GM18858 (cell line): Measurements from ENCODE around the gene KRT4.
"Not testable (repeated sequence)": the region's sequence is repeated elsewhere in the genome, so short reads cannot be mapped to it uniquely, and the experiment has no call there.

Experiments
- ATAC-seq: cut with Tn5 transposase; IDR thresholded peaks from one replicate; pipeline ENCODE4 v1.9.1; 2021; ENCODE audit not compliant: unreplicated experiment

The KRT4 gene

DNA sequence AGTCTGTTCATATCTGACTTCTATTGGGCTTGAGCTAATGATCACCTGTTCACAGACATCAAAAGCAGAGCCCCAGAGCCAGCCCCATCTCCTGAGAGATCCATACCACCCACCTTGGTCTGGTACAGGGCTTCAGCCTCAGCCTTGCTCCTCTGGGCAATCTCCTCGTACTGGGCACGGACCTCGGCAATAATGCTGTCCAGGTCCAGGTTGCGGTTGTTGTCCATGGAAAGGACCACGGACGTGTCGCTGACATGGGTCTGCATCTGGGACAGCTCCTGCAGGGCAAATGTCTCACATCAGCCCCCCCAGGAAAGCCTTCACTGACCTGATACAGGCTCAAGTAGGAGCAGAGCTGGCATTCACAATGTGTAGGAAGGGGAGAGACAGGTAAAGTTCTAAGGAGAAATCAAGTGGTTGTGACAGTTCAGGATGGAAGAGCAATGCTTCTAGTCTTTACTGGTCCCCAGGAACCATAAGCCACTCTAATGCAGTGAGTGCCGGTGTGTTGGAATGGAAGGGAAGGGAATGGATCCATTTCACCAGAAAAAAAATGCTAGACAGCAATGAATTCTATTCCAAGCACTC is 5.2 kb downstream of the KRT4 start:
- ATAC-seq: no peak

DNA sequence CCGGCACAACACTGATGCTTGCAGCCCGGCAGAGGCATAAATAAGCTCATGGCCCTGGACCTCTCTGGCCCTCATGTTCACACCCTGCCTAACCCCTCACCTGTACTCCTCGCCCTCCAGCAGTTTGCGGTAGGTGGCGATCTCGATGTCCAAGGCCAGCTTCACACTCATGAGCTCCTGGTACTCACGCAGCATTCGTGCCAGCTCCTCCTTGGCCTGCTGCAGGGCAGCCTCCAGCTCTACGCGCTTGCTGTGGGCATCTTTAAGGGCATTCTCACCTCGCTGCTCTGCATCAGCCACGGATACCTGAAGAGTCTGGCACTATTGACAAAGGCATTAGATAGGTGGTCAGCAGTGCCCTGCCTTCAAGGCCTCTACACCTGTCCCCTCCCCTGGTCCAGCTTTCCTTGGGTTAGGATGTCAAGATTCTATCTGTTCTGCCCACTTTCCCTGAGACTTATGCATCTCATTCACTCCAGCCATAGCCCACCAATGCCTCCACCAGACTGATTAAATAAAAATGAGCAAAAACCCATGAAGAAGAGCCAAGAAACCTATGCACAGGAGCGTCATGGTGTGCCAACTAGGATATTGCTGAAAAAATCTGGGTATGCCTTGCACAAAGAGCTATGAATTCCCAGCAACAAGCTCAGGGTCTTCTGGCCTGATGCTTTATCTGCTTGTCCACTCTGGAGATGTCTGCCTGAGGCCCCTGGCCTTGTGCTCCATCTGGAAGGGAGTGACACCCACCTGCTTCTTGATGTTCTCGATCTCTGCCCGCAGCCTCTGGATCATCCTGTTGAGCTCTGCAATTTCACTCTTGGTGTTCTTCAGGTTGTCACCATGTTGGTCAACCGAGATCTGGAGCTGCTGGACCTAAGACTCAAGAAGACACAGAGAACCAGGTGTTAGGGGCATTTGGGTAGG is 6.1 kb downstream of the KRT4 start:
- no peak for ATAC-seq

DNA sequence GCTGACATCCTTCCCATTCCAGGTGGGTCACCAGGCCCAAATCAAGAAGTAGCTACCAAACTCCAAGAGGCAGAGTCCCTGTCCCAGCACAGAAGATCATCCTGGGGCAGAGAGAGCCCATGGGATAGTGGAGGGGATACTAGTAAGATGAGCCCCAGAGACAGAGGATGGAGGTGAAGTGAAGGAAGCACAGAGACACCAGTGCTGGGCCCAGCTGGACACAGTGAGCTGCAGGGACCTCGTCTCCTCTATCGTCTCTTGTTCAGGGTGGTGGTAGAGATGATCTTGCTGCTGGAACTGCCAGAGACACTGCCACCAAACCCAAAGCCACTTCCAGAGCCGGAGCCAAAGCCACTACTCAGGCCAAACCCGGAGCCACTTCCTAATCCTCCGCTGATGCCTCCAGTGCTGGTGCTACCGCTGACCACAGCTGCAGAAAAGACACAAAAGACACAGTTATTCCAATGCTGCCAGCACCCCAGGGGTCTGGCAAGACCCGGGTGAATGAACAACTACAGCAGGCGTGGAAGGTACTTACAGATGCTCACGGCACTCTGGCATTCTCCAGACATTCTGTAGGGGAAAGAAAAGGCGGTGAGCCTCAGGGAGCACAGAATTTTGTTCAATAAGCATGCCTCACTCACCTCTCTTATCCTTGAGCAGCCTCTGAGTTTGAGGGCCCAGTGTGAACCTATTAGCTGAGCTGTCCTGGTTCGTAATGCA is 6.9 kb downstream of the KRT4 start:
- ATAC-seq: no peak

DNA sequence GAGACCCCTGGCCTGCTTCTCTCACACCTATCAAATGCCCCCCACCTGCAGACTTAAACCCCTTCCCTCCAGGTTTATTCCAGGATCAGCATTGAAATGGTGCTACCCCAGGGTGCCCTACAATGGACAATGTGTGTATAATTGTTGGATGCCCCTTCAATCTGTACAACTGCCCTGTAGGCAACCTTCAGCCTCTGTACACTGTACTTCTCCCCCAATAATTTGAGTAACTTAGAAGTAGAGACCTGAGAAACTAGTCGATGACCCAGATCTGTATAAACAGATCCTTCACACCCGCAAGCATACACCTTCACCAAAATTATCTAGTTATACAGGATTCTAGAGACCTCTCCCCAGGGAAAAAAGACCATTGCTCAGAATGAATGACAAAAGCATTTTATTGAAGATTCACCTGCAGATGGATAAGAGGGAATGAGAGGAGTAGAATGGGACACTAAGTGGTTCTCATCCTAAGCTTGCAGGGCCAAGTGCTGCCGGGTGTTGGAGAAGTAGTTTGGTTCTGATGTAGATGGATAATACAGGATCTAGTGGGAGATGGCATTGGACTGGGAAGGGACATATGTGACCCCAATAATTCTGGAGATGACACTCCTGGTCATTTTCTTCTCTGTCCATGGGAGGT is 7.6 kb downstream of the KRT4 start:
- no peak for ATAC-seq

DNA sequence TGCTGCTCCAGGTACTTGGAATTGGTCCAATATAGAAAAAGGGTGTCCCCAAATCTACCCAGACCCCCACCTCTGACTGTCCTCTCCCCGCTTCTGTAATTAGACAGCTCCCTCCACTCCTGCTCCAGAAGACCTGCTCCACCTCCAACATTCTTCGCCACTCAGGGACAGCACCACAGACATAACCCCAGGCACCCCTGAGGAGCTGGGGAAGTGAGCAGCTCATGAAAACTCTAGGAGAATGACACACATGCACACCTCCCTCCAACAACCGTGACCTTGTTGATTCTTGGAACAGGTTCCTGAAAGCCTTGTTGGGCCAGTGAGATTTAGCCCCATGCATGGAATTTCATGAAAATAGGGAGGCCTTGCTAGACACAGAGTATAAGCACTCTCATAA is 8.2 kb downstream of the KRT4 start:
- no peak for ATAC-seq

DNA sequence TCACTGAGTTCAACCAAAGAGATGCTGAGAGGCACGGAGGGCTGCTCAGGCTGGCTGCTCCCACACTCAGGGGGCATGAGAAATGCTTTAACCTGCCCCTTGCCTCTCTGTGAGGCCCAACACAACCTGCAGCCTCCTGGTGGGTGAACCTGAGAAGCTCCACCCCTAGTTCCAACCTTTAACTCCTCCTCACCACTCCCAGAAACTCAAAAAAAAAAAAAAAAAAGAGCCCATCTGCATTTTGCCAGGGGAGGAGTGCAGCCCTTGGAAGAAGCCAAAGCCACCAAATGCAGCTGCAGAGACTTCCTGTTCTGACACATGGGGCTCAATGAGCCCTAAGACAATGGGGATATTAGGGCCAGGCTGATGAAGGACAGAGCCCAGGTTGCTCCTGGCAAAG is 8.9 kb downstream of the KRT4 start:
- ATAC-seq: no peak

DNA sequence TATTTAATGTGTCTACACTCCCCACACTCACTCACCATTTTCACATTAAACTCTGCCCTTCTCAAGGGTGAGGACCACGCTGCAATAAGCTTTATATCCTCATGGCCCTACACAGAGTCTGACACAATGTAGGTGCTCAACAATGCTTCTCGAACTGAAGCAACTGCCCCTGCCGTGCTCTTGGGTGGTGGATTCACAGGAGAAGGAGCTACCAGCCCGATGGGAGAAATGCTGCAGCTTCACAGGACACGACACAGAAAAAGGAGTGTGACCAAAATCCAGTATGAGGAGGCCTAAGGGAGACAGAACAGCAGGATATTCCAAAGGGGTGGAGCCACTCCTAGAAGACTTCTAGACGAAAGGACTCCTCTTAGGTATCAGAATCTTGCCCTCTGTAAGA is 11.5 kb downstream of the KRT4 start:
- ATAC-seq: no peak

DNA sequence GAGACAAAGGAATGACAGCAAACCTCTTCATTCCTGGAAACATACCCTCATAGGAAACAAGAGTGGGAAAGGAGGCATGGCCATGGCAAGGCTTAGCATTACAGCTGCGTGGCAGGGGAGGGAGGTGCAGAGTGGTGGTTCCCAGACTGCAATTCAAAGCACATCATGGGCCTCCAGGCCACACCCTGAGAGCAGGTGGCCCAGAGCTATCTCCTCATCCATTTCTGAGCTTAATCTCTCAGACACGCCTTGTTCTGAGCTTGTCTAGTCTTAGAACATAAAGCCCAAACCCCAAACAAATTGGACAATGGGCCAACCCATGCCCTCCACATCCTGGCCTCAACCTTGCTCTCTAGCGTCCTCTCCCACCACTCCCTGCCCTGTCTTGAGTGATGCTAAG is 12.1 kb downstream of the KRT4 start:
- no peak for ATAC-seq

DNA sequence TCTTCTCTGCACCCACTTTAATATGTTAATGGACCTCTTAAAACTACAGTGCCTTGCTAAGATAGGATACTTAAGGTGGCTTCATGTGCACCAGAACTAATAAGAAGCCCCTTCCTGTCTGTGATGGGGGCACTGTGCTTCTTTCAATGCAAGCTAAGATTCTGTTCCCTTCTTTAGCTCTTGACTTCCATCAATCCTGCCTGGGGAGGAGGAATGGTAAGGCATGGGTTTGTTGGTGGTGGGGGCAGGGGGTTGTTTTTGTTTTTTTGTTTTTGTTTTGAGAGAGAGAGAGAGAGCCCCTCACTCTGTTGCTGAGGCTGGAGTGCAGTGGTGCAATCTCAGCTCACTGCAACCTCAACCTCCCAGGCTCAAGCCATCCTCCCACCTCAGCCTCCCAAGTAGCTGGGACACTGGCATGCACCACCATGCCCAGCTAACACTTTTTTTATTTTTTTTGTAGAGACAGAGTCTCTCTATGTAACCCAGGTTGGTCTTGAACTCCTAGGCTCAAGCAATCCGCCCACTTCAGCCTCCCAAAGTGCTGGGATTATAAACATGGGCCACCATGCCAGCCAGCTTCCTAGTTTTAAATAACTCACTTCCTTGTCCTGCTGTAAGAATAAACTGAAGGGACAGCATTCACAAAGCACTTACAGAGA is 13.5 kb downstream of the KRT4 start:
- ATAC-seq: no peak

DNA sequence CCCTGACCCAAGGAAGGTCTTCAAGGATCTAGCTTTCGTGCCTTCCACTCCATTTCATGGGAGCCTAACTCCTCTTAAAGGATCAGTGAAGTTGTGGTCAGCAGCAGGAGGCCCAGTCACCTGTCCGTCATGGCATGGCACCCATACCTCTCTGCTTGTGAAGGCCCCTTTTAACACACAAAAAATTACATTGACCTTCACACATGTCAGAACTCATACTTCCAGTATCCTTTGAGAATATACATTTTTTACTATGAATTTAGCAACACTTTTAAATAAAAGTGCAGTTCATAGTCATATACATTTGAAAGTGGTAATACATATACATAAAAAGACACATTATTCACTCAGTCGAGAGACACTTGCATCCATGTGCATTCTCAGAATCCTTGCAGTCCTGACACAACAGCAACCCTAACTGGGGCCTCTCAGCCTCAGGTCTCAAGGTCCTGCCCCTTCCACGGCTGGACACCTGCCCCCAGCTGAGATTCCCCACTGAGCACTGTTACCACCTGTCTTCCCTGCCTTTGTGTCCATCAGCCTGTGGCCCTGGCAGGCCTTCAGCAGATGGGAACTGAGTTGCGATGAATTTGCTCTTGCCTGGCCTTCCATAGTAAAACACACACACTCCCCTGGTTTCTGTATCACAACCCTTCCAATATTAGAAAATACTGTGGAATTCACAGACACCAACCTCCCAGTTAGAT is 14.3 kb downstream of the KRT4 start:
- no peak for ATAC-seq

DNA sequence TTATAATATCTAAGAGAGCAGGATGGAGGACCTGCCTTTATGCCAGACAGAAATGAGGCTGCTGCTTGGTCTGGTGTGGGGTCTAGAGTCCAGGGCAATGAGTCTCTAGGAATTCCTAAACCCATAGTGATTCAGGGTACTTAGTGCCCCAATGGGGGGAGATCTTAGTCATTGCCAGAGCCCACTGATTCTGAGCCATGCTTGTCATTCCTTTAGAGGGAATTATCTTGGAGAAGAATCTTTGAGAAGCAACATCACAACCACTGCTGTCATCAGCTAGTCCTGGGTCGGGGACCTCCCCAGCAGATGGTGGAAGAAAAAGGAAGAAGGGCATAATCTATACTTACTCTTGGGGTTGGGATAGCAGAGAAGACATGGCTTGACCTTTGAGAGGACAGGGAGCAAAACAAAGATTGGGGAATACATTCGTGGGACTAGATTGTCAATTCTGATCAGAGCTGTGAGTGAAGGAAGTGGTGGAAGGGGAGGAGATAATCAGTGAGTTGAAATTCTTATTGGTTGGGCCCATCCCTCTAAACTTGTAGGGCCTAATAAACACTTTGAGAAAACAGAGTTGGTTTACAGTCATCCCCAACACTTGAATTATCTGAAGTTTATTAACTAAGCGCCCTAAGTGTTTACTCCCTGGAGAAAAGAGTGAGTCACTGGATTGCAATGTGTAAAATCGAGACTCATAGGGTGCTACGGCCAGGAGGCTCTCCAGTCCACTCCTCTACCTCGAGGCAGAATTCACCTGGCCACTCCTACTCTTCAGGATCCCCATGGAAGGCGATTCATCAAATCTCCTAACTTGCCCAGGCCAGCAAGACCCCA is 15.0 kb downstream of the KRT4 start:
- no peak for ATAC-seq

DNA sequence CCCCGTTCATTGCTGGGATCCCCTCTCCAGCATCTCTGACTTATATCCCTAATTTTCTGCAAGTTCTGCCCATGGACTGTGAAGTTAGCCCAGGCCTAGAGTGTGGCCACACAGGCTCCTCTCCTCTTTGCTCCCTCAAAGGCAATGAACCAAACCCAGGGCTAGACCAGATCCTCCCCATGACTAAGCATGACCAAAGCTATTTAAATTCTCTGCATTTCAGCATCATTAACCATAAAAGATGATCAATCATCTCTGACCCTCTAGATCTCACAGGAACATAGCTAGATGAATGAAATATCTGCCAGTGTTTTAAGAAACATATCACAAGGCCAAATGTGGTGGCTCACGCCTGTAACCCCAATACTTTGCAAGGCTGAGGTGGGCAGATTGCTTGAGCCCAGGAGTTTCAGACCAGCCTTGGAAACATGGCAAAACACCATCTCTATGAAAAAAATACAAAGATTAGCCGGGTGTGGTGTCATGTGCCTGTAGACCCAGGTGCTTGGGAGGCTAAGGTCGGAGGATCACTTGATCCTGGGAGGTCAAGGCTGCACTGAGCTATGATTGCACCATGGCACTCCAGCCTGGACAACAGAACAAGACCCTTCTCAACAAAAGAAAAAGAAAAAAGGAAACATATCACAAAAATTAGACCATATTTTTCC is 15.8 kb downstream of the KRT4 start:
- ATAC-seq: no peak

DNA sequence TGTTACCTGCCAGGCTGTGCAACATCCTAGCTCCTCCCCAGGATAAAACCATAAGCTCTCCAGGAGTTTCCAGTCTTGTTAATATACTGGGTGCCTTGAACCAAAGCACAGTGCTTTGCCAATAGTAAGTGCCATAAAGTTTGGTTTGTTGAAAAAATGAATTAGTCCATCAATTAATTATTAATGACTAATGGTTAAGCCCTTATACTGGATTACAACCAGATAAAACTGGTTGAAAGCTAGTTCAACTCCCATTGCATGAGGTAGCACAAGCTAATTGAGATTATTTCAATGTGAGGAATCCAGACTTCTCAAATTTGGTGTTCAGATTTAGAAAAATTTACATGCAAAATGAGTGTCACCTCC is 16.4 kb downstream of the KRT4 start:
- no peak for ATAC-seq

DNA sequence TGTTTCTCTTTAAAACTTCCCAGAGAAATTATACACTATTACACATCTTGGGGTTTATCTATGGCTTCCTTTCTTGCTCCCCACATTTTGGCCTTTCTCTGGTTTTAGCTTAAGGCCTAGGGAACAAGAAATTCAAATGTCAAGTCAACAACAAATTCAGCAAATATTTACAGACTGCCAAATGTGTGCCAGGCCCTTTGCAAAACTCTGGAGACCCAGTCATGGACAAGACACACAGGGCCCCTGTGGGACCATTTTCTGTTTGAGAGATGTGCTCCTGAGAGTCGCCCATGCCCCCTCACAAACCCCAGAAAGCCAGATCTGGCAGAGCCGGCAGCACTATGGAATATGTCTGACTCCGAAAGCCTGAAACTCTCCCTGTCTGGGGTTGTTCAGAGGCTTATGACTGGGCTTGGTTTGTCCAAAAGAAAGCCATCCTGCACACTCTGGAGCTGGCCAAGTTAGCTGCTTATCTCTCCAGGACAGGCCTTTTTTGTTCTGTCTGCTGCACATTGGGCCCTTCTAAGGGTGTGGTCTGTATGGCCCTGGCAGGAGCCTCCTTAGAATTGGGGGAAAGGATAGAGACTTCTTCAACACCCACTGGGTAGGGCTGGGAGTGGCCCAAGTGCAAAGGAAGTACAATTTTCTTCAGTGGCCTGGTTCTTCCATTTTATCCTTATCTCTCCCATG is 16.9 kb downstream of the KRT4 start:
- no peak for ATAC-seq

DNA sequence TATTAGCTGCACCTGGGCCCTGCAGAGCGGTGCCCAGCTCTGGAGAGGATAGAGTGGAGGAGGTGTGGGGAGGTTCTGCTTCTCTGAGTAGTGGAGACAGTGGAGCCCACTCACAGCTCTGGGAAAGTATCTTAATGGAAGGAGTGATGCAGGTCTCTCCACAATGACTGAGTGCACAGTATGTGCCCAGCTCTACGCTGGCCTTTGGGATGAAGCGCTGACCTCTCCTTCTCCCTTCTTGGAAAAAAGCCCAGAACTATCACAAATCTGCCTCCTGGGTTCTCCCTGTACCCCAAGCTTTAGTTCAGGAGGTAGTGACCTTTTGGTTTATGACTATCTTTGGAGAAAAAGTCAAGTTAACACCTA is 17.5 kb downstream of the KRT4 start:
- ATAC-seq: no peak

DNA sequence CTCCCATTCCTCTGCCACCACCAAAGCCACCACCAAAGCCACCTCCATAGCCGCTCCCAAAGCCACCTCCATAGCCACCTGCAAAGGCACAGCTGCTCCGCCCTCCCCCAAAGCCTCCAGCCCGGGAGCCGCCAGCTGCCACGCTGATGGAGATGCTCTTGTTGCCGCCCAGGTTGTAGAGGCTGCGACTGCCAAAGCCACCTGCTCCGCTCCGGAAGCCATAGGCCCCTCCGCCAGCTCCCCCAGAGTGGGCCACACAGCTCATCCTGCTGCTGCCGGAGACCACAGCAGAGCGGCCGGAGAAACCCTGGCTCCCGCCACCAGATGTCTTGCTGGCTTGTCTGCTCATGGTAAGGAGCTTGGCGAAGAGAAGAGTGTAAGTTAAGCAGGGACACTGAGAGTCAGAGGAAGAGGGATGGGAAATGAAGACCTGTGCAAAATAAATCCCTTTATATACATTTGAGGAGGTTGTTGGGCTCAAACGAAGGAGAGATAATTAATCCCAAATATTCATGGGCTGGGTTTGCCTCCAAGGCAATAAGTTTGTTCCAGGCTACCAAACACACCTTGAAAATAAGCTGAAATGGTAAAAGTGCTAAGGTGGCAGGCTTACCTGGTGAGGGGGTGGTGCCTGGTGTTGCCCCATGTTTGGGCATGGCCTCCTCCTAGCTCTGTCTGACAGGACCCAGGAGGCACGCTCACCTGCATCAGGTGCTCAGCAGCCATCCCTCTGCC is 18.1 kb downstream of the KRT4 start, which contains the start of gene KRT3:
Gene KRT3, minus strand, starts transcription at position 424 of the 735 bp plus-strand sequence. Its CDS starts 75 bp downstream, at position 349.
- no peak for ATAC-seq

DNA sequence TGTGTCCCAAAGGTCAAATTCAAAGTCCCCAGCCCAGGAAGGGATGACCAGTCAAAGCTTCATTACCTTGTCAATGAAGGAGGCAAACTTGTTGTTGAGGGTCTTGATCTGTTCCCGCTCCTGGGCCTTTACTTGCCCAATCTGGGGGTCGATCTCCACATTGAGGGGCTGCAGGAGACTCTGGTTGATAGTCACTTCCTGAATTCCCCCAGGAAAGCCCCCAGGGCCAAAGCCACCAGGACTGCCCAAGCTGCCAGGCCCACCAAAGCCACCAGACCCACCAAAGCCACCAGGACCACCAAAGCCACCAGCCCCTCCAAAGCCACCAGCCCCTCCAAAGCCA is 18.6 kb downstream of the KRT4 start:
- ATAC-seq: not testable (repeated sequence)
